Stimulated activated naive CD8-positive, alpha-beta T cell treated with anti-CD3 and anti-CD28 coated beads, Interleukin-15, amount 100 ng/mL, for 72 hours (primary cell): ENCODE results near the gene AMBRA1.
"Not testable (repeated sequence)": the region's sequence is repeated elsewhere in the genome, so short reads cannot be mapped to it uniquely, and the experiment has no call there.

Experiments
- ATAC-seq: fragments of 150-1000 bp; cut with Tn5 transposase; 2 replicates; pipeline ENCODE4 v1.10.0; 2021; ENCODE audit warnings: mild to moderate bottlenecking, moderate library complexity
- DNase-seq, 2 donors: peaks; one replicate each; pipeline ENCODE4 v3.0.0; 2021 to 2022
- H3K27ac Mint-ChIP-seq, 2 donors: one replicate each; pipeline ENCODE4 v1.8.0; 2022; ENCODE audit warnings: mild to moderate bottlenecking in 2 of 2, mixed read lengths in 2 of 2, moderate library complexity in 2 of 2
- H3K27me3 Mint-ChIP-seq: one replicate; pipeline ENCODE4 v1.8.0; 2022; ENCODE audit warnings: mixed read lengths
- H3K4me1 Mint-ChIP-seq: one replicate; pipeline ENCODE4 v1.8.0; 2022; ENCODE audit warnings: mild to moderate bottlenecking, mixed read lengths
- H3K4me3 Mint-ChIP-seq, 2 donors: one replicate each; pipeline ENCODE4 v1.8.0; 2022; ENCODE audit warnings: mild to moderate bottlenecking in 2 of 2, mixed read lengths in 2 of 2, moderate library complexity in 1 of 2
- H3K9me3 Mint-ChIP-seq, 2 donors: one replicate each; pipeline ENCODE4 v1.8.0; 2022; ENCODE audit warnings: mixed read lengths in 2 of 2

The AMBRA1 gene

GRCh38 chr11:46381048-46381818, 212.6 kb downstream of the AMBRA1 start, which contains the start of gene MDK:
TSS of gene MDK (plus strand) at chr11:46381669. CDS start at chr11:46382058, 389 bp downstream.
- H3K4me3 Mint-ChIP-seq, result peak within 1 kb of the TSS; percentile 81 to 88
- peak within 1 kb of the TSS; percentile 37 to 87 for H3K27ac Mint-ChIP-seq
- peaks cover 32% of the 10 kb centered on the region for H3K27me3 Mint-ChIP-seq
- H3K4me1 Mint-ChIP-seq, result peaks cover 41% of the 10 kb centered on the region
- ATAC-seq, result peak; percentile 42
- H3K9me3 Mint-ChIP-seq, result peaks cover 0 to 5% of the 10 kb centered on the region in 2 donors
- peak in 1 of 2 donors; percentile 54 for DNase-seq

GRCh38 chr11:46380340-46381047, 213.3 kb downstream of the AMBRA1 start:
- H3K9me3 Mint-ChIP-seq, result peaks cover 0 to 5% of the 10 kb centered on the region in 2 donors
- peaks cover 39% of the 10 kb centered on the region for H3K4me1 Mint-ChIP-seq
- peak overlapping the region in 1 of 2 donors; percentile 37 for H3K27ac Mint-ChIP-seq
- DNase-seq (peak; percentile 60 to 82), ATAC-seq (peak; percentile 66)
- H3K4me3 Mint-ChIP-seq, result peak overlapping the region; percentile 81 to 83
- peaks cover 24% of the 10 kb centered on the region for H3K27me3 Mint-ChIP-seq

GRCh38 chr11:46379482-46380293, 214.1 kb downstream of the AMBRA1 start:
- Mint-ChIP-seq H3K4me1 (peaks cover 39% of the 10 kb centered on the region), H3K4me3 (peak overlapping the region in 1 of 2 donors; percentile 64), H3K27ac (peak overlapping the region in 1 of 2 donors; percentile 76), H3K27me3 (peaks cover 16% of the 10 kb centered on the region)
- peak; percentile 3 for ATAC-seq
- H3K9me3 Mint-ChIP-seq, DNase-seq: not testable (repeated sequence)

- H3K9me3 Mint-ChIP-seq, result peaks cover 0 to 5% of the 10 kb centered on the region in 2 donors
- DNase-seq (no peak), ATAC-seq (no peak)
- peaks cover 37% of the 10 kb centered on the region for H3K4me1 Mint-ChIP-seq
- H3K27ac Mint-ChIP-seq, result peak overlapping the region in 1 of 2 donors; percentile 76
- H3K27me3 Mint-ChIP-seq, result peaks cover 10% of the 10 kb centered on the region
- H3K4me3 Mint-ChIP-seq, result no peak overlapping the region
These were observed 214.9 kb downstream of the AMBRA1 start for GRCh38 chr11:46378811-46379481.

GRCh38 chr11:46378296-46378695, 215.5 kb downstream of the AMBRA1 start:
- ATAC-seq, result no peak
- Mint-ChIP-seq H3K4me1 (peaks cover 31% of the 10 kb centered on the region), H3K9me3 (peaks cover 0 to 5% of the 10 kb centered on the region in 2 donors), H3K27ac (no peak overlapping the region), H3K27me3 (peaks cover 10% of the 10 kb centered on the region), H3K4me3 (no peak overlapping the region)
- no peak for DNase-seq

GRCh38 chr11:46377831-46378230, 216.0 kb downstream of the AMBRA1 start:
- Mint-ChIP-seq H3K27me3 (peaks cover 10% of the 10 kb centered on the region), H3K4me1 (peaks cover 31% of the 10 kb centered on the region), H3K9me3 (peaks cover 0 to 5% of the 10 kb centered on the region in 2 donors), H3K27ac (peak overlapping the region; percentile 42 to 74), H3K4me3 (no peak overlapping the region)
- no peak for DNase-seq
- no peak for ATAC-seq

- H3K4me1 Mint-ChIP-seq, result peaks cover 29% of the 10 kb centered on the region
- peaks cover 0 to 5% of the 10 kb centered on the region in 2 donors for H3K9me3 Mint-ChIP-seq
- no peak for DNase-seq
- peak overlapping the region in 1 of 2 donors; percentile 24 for H3K27ac Mint-ChIP-seq
- H3K4me3 Mint-ChIP-seq, result no peak overlapping the region
- ATAC-seq, result no peak
- peaks cover 7% of the 10 kb centered on the region for H3K27me3 Mint-ChIP-seq
These were observed 216.5 kb downstream of the AMBRA1 start for GRCh38 chr11:46377290-46377689.

- DNase-seq (no peak), ATAC-seq (no peak)
- no peak overlapping the region for H3K27ac Mint-ChIP-seq
- peaks cover 24% of the 10 kb centered on the region for H3K4me1 Mint-ChIP-seq
- no peak overlapping the region for H3K4me3 Mint-ChIP-seq
- peaks cover 0 to 5% of the 10 kb centered on the region in 2 donors for H3K9me3 Mint-ChIP-seq
- no peaks in the 10 kb centered on the region for H3K27me3 Mint-ChIP-seq
These were observed 217.4 kb downstream of the AMBRA1 start for GRCh38 chr11:46376258-46377050.

GRCh38 chr11:46375392-46376101, 218.3 kb downstream of the AMBRA1 start:
- DNase-seq (no peak), ATAC-seq (no peak)
- Mint-ChIP-seq H3K4me1 (peaks cover 18% of the 10 kb centered on the region), H3K27me3 (no peaks in the 10 kb centered on the region), H3K9me3 (peaks cover 0 to 5% of the 10 kb centered on the region in 2 donors), H3K27ac (no peak overlapping the region), H3K4me3 (no peak overlapping the region)

- peak overlapping the region in 1 of 2 donors; percentile 19 for H3K27ac Mint-ChIP-seq
- no peaks in the 10 kb centered on the region for H3K27me3 Mint-ChIP-seq
- no peak for DNase-seq
- no peak for ATAC-seq
- H3K4me3 Mint-ChIP-seq, result no peak overlapping the region
- H3K4me1 Mint-ChIP-seq, result peaks cover 14% of the 10 kb centered on the region
- peaks cover 0 to 5% of the 10 kb centered on the region in 2 donors for H3K9me3 Mint-ChIP-seq
These were observed 219.0 kb downstream of the AMBRA1 start for GRCh38 chr11:46374815-46375214.

GRCh38 chr11:46373787-46374740, 219.8 kb downstream of the AMBRA1 start:
- ATAC-seq (no peak), DNase-seq (no peak)
- Mint-ChIP-seq H3K27me3 (no peaks in the 10 kb centered on the region), H3K9me3 (peaks cover 0 to 5% of the 10 kb centered on the region in 2 donors), H3K27ac (no peak overlapping the region), H3K4me1 (peaks cover 14% of the 10 kb centered on the region), H3K4me3 (no peak overlapping the region)

- not testable (repeated sequence) for H3K27ac Mint-ChIP-seq, ATAC-seq, H3K9me3 Mint-ChIP-seq, H3K27me3 Mint-ChIP-seq, DNase-seq, H3K4me3 Mint-ChIP-seq
- H3K4me1 Mint-ChIP-seq, result peaks cover 26% of the 10 kb centered on the region
These were observed 221.3 kb downstream of the AMBRA1 start for GRCh38 chr11:46372501-46372900.

GRCh38 chr11:46372086-46372485, 221.7 kb downstream of the AMBRA1 start:
- peaks cover 30% of the 10 kb centered on the region for H3K4me1 Mint-ChIP-seq
- no peaks in the 10 kb centered on the region for H3K9me3 Mint-ChIP-seq
- H3K27ac Mint-ChIP-seq, result no peak overlapping the region
- DNase-seq (no peak), ATAC-seq (no peak)
- no peaks in the 10 kb centered on the region for H3K27me3 Mint-ChIP-seq
- no peak overlapping the region for H3K4me3 Mint-ChIP-seq
